Memory B cell (primary cell): ENCODE results near the gene NXT1.
"Not testable (repeated sequence)": the region's sequence is repeated elsewhere in the genome, so short reads cannot be mapped to it uniquely, and the experiment has no call there.

Experiments
- ATAC-seq: fragments of 150-1000 bp; cut with Tn5 transposase; 2 replicates; pipeline ENCODE4 v1.10.0; 2021; ENCODE audit warnings: low read depth, mild to moderate bottlenecking, moderate library complexity
- DNase-seq, 2 donors: peaks; one replicate each; pipeline ENCODE4 v3.0.0; 2022; ENCODE audit warnings: low spot score in 2 of 2
- H3K27ac Mint-ChIP-seq: one replicate; pipeline ENCODE4 v1.8.0; 2022; ENCODE audit warnings: mild to moderate bottlenecking, moderate library complexity, mixed read lengths
- H3K27me3 Mint-ChIP-seq: one replicate; pipeline ENCODE4 v1.8.0; 2022; ENCODE audit warnings: mixed read lengths
- H3K36me3 Mint-ChIP-seq: one replicate; pipeline ENCODE4 v1.8.0; 2022; ENCODE audit warnings: mild to moderate bottlenecking, mixed read lengths
- H3K4me1 Mint-ChIP-seq: one replicate; pipeline ENCODE4 v1.8.0; 2022; ENCODE audit warnings: mixed read lengths
- H3K4me3 Mint-ChIP-seq: one replicate; pipeline ENCODE4 v1.8.0; 2022; ENCODE audit warnings: mild to moderate bottlenecking, moderate library complexity, mixed read lengths
- H3K9me3 Mint-ChIP-seq: one replicate; pipeline ENCODE4 v1.8.0; 2022; ENCODE audit warnings: mixed read lengths

The NXT1 gene

GRCh38 chr20:23340524-23340923 is 10.1 kb upstream of the NXT1 start:
- Mint-ChIP-seq H3K27me3 (peaks cover 2% of the 10 kb centered on the region), H3K4me1 (no peaks in the 10 kb centered on the region), H3K4me3 (no peak overlapping the region), H3K27ac (no peak overlapping the region), H3K36me3 (no peaks in the 10 kb centered on the region), H3K9me3 (no peaks in the 10 kb centered on the region)
- no peak for DNase-seq
- no peak for ATAC-seq

- H3K4me3 Mint-ChIP-seq = no peak overlapping the region
- H3K36me3 Mint-ChIP-seq = no peaks in the 10 kb centered on the region
- peaks cover 2% of the 10 kb centered on the region for H3K27me3 Mint-ChIP-seq
- DNase-seq = no peak
- no peaks in the 10 kb centered on the region for H3K9me3 Mint-ChIP-seq
- no peak overlapping the region for H3K27ac Mint-ChIP-seq
- no peaks in the 10 kb centered on the region for H3K4me1 Mint-ChIP-seq
- ATAC-seq = no peak
These were observed 9.5 kb upstream of the NXT1 start for GRCh38 chr20:23341073-23341472.

- ATAC-seq (no peak), DNase-seq (no peak)
- H3K36me3 Mint-ChIP-seq = no peaks in the 10 kb centered on the region
- H3K27me3 Mint-ChIP-seq = peaks cover 2% of the 10 kb centered on the region
- no peaks in the 10 kb centered on the region for H3K9me3 Mint-ChIP-seq
- no peak overlapping the region for H3K4me3 Mint-ChIP-seq
- H3K27ac Mint-ChIP-seq = no peak overlapping the region
- H3K4me1 Mint-ChIP-seq = no peaks in the 10 kb centered on the region
These were observed 7.0 kb upstream of the NXT1 start for GRCh38 chr20:23343590-23343989.

GRCh38 chr20:23344336-23344735 is 6.3 kb upstream of the NXT1 start:
- DNase-seq (no peak), ATAC-seq (no peak)
- no peaks in the 10 kb centered on the region for H3K9me3 Mint-ChIP-seq
- peaks cover 1% of the 10 kb centered on the region for H3K4me1 Mint-ChIP-seq
- H3K27ac Mint-ChIP-seq = no peak overlapping the region
- no peak overlapping the region for H3K4me3 Mint-ChIP-seq
- no peaks in the 10 kb centered on the region for H3K27me3 Mint-ChIP-seq
- no peaks in the 10 kb centered on the region for H3K36me3 Mint-ChIP-seq

- no peak for ATAC-seq
- Mint-ChIP-seq H3K27me3 (no peaks in the 10 kb centered on the region), H3K4me1 (peaks cover 5% of the 10 kb centered on the region), H3K4me3 (no peak overlapping the region), H3K9me3 (no peaks in the 10 kb centered on the region), H3K36me3 (no peaks in the 10 kb centered on the region), H3K27ac (no peak overlapping the region)
- no peak for DNase-seq
These were observed 4.6 kb upstream of the NXT1 start for GRCh38 chr20:23346002-23346401.

- Mint-ChIP-seq H3K4me3 (no peak overlapping the region), H3K36me3 (no peaks in the 10 kb centered on the region), H3K27me3 (no peaks in the 10 kb centered on the region), H3K4me1 (peaks cover 10% of the 10 kb centered on the region), H3K9me3 (no peaks in the 10 kb centered on the region), H3K27ac (peak overlapping the region; percentile 28)
- ATAC-seq = no peak
- no peak for DNase-seq
These were observed 2.8 kb upstream of the NXT1 start for GRCh38 chr20:23347791-23348190.

GRCh38 chr20:23348510-23348909 is 2.1 kb upstream of the NXT1 start:
- H3K27me3 Mint-ChIP-seq, H3K9me3 Mint-ChIP-seq, H3K4me3 Mint-ChIP-seq, DNase-seq, H3K36me3 Mint-ChIP-seq, ATAC-seq: not testable (repeated sequence)
- Mint-ChIP-seq H3K4me1 (peaks cover 12% of the 10 kb centered on the region), H3K27ac (peak overlapping the region; percentile 28)

- peak in 1 of 2 donors; percentile 68 for DNase-seq
These were observed 1.0 kb upstream of the NXT1 start for GRCh38 chr20:23349338-23350195.

GRCh38 chr20:23350904-23351838 is 580 bp downstream of the NXT1 start:
- H3K27ac Mint-ChIP-seq = peak overlapping the region; percentile 99

More at GRCh38 chr20:23349338-23350195, 1.0 kb upstream of the NXT1 start:
- Mint-ChIP-seq H3K4me1 (peaks cover 12% of the 10 kb centered on the region), H3K27ac (peak overlapping the region; percentile 99), H3K27me3 (no peaks in the 10 kb centered on the region), H3K9me3 (no peaks in the 10 kb centered on the region), H3K4me3 (peak overlapping the region; percentile 98), H3K36me3 (no peaks in the 10 kb centered on the region)
- ATAC-seq = peak; percentile 49

GRCh38 chr20:23356203-23356602 is 5.6 kb downstream of the NXT1 start:
- Mint-ChIP-seq H3K9me3 (no peaks in the 10 kb centered on the region), H3K4me3 (no peak overlapping the region), H3K27me3 (no peaks in the 10 kb centered on the region), H3K4me1 (peaks cover 11% of the 10 kb centered on the region), H3K36me3 (no peaks in the 10 kb centered on the region), H3K27ac (peak overlapping the region; percentile 79)
- ATAC-seq (no peak), DNase-seq (no peak)

More at GRCh38 chr20:23350904-23351838, 580 bp downstream of the NXT1 start:
- H3K9me3 Mint-ChIP-seq = no peaks in the 10 kb centered on the region
- peak overlapping the region; percentile 98 for H3K4me3 Mint-ChIP-seq
- H3K4me1 Mint-ChIP-seq = peaks cover 12% of the 10 kb centered on the region
- H3K27me3 Mint-ChIP-seq = no peaks in the 10 kb centered on the region
- DNase-seq = peak in 1 of 2 donors; percentile 52
- ATAC-seq = peak; percentile 36
- no peaks in the 10 kb centered on the region for H3K36me3 Mint-ChIP-seq

GRCh38 chr20:23357767-23358562 is 7.4 kb downstream of the NXT1 start:
- Mint-ChIP-seq H3K27ac (peak overlapping the region; percentile 98), H3K36me3 (no peaks in the 10 kb centered on the region), H3K9me3 (no peaks in the 10 kb centered on the region), H3K27me3 (no peaks in the 10 kb centered on the region), H3K4me1 (peaks cover 7% of the 10 kb centered on the region), H3K4me3 (peak overlapping the region; percentile 95)
- peak; percentile 67 for ATAC-seq
- peak; percentile 99 to 100 for DNase-seq

- Mint-ChIP-seq H3K27ac (peak overlapping the region; percentile 98), H3K9me3 (no peaks in the 10 kb centered on the region), H3K27me3 (no peaks in the 10 kb centered on the region), H3K4me1 (peaks cover 12% of the 10 kb centered on the region), H3K4me3 (peak overlapping the region; percentile 95), H3K36me3 (no peaks in the 10 kb centered on the region)
- ATAC-seq (no peak), DNase-seq (no peak)
These were observed 7.9 kb downstream of the NXT1 start for GRCh38 chr20:23358563-23358906.

GRCh38 chr20:23358923-23359593 is 8.5 kb downstream of the NXT1 start:
- H3K36me3 Mint-ChIP-seq = no peaks in the 10 kb centered on the region
- no peaks in the 10 kb centered on the region for H3K9me3 Mint-ChIP-seq
- DNase-seq = no peak
- peaks cover 14% of the 10 kb centered on the region for H3K4me1 Mint-ChIP-seq
- H3K27me3 Mint-ChIP-seq = no peaks in the 10 kb centered on the region
- peak overlapping the region; percentile 98 for H3K27ac Mint-ChIP-seq
- no peak overlapping the region for H3K4me3 Mint-ChIP-seq
- ATAC-seq = no peak
